ENCODE measurements around the gene PSAP.

PSAP gene

GRCh38 chr10:71796749-71797405 is 54.2 kb downstream of the PSAP start:
- DNase-seq (ENCODE audit: low spot score) = no peak
- in situ Hi-C loops (cut with MboI; ENCODE audit: low sequenced_read_pairs, unreplicated experiment) = no loop called here
- no peak for TF ChIP-seq CTCF (IDR thresholded peaks at IDR 0.05; ENCODE audit: borderline replicate concordance, control extremely low read depth, extremely low read depth, insufficient read depth, missing control alignments)

DNA sequence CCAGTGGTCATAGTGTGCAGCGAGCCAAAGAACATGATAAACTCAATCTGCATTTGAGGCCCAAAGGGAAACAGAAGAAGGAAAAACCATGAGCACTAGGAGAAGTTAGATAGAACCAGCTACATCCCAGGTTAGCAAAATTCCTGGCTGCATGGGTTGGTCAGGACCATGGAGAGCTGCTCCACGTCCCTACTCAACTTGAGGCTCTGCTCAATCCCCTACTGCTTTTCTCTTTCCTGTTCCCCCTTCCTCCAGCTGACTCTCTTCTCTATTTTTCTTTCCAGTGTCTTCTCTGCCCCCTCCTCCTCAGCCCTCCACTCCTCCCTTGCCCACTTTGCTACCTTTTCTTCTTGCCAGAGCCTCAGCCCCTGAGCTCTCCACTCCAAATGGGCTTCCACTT is 55.8 kb downstream of the PSAP start:
- TF ChIP-seq CTCF (IDR thresholded peaks at IDR 0.05; ENCODE audit: borderline replicate concordance, control extremely low read depth, extremely low read depth, insufficient read depth, missing control alignments) = no peak
- no peak for DNase-seq (ENCODE audit: low spot score)
- in situ Hi-C loops (cut with MboI; ENCODE audit: low sequenced_read_pairs, unreplicated experiment) = no loop called here

- DNase-seq (ENCODE audit: low spot score) = peak; percentile 67
- no peak for TF ChIP-seq CTCF (IDR thresholded peaks at IDR 0.05; ENCODE audit: borderline replicate concordance, control extremely low read depth, extremely low read depth, insufficient read depth, missing control alignments)
- in situ Hi-C loops (cut with MboI; ENCODE audit: low sequenced_read_pairs, unreplicated experiment) = no loop called here
Measured at GRCh38 chr10:71790749-71791440, 60.2 kb downstream of the PSAP start.

GRCh38 chr10:71789871-71790270 is 61.2 kb downstream of the PSAP start:
- in situ Hi-C loops (cut with MboI; ENCODE audit: low sequenced_read_pairs, unreplicated experiment) = no loop called here
- no peak for DNase-seq (ENCODE audit: low spot score)

DNA sequence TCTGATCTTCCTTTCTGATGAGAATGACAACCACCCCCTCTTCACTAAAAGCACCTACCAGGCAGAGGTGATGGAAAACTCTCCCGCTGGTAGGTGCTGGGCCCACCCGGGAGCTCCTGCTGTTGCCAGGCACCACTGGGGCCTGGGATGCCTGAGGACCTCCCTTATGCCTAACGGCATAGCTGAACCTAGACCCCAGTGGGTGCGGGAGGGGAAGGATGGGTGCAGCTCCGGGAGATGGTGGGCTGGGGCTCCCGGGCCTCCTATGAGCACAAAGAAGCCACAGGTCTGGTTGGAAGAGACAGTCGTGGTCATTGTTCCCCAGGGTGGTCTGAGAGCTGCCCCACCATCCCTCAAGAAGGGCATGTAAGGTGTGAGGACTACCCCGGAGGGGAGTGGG is 62.1 kb downstream of the PSAP start:
- TF ChIP-seq CTCF (IDR thresholded peaks at IDR 0.05; ENCODE audit: borderline replicate concordance, control extremely low read depth, extremely low read depth, insufficient read depth, missing control alignments) = no peak
- no peak for DNase-seq (ENCODE audit: low spot score)
- in situ Hi-C loops (cut with MboI; ENCODE audit: low sequenced_read_pairs, unreplicated experiment) = no loop called here

More at GRCh38 chr10:71789871-71790270, 61.2 kb downstream of the PSAP start:
- no peak for TF ChIP-seq CTCF (IDR thresholded peaks at IDR 0.05; ENCODE audit: borderline replicate concordance, control extremely low read depth, extremely low read depth, insufficient read depth, missing control alignments)

- DNase-seq (ENCODE audit: low spot score) = no peak
- in situ Hi-C loops (cut with MboI; ENCODE audit: low sequenced_read_pairs, unreplicated experiment) = no loop called here
- no peak for TF ChIP-seq CTCF (IDR thresholded peaks at IDR 0.05; ENCODE audit: borderline replicate concordance, control extremely low read depth, extremely low read depth, insufficient read depth, missing control alignments)
Measured at GRCh38 chr10:71784679-71785272, 66.3 kb downstream of the PSAP start.
